ENCODE measurements around the gene ATAD3C.

Gene ATAD3C

DNA sequence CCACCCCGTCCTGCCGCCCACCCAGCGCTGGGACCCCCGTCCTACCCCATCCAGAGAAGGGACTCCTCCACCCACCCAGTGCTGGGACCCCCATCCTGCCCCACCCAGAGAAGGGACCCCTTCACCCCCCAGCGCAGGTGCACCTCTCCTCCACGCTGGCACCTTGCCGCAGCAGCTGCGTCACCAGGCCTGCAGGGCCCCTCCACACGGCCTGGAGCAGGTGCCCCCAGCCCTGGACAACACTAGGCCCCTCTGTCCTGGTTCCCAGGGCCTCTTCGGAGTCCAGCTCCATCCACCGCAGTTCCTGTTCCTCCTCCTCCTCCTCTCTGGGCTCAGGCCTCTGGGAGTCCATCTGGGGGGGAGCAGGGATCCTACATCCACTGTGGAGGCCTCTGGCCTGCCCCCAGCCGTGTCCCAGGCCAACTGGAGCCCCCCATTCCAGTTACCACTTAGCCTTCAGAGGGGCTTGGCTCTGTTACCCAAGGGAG is 28.8 kb upstream of the ATAD3C start:
- no peaks in the 10 kb centered on the region for H3K36me3 ChIP-seq (ENCODE audit: control insufficient read depth, insufficient read depth, low read length)
- no peak overlapping the region for H3K4me3 ChIP-seq (ENCODE audit: low read depth, low read length)
- peaks cover 16% of the 10 kb centered on the region; the same call in 1 of the 2 replicates for H3K4me1 ChIP-seq (ENCODE audit: control insufficient read depth, insufficient read depth, low read length)
- H3K27me3 ChIP-seq (ENCODE audit: control insufficient read depth, insufficient read depth, low read length): no peaks in the 10 kb centered on the region; the same call in 1 of the 2 replicates
- H3K9ac ChIP-seq (ENCODE audit: low read depth, low read length): no peak overlapping the region
- no peaks in the 10 kb centered on the region for H3K9me3 ChIP-seq (ENCODE audit: control insufficient read depth, insufficient read depth, low read length)
- H3K27ac ChIP-seq (ENCODE audit: low read depth, low read length): peak overlapping the region; percentile 9

DNA sequence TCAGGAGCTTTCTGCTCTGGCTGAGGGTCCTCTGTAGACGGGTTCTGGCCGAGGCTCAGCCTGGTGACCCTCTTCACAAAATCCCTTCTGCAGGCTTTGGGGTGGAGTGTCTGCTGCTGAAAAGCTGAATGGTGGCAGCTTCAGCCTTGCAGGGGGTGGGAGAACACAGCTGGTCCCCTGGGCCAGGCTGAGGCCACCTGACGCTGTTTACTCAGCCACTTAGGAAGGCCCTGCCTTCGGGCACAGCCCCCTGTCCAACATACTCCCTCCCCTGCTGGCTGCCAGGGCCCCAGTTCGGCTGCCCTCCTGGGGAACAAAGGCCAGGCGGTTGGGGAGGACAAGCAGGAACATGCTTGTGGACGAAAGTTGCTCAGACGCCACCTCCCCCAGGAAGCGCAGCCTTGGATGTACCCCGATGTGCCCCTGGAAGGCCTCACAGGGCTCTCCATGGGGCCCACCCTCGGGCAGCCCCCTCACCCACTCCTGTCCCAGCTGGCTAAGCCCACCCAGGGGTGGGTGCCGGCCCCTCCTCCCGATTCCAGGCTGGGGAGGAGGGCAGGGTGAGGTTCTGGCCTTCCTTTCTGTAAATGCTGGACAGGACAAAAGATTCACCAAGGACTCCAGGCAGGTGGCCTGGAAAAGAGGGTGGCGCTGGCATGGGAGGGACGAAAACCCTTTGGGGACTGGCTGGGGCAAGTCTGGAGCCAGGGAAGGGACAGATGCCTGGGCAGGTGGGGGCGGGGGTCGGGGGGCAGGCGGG is 28.2 kb upstream of the ATAD3C start, which contains the start of gene ANKRD65:
Gene ANKRD65, minus strand, starts transcription at position 130 of the 760 bp plus-strand sequence. CDS start 271 bp downstream, outside the sequence.
- H3K27me3 ChIP-seq (ENCODE audit: control insufficient read depth, insufficient read depth, low read length): no peaks in the 10 kb centered on the region; the same call in 1 of the 2 replicates
- no peak within 1 kb of the TSS for H3K4me3 ChIP-seq (ENCODE audit: low read depth, low read length)
- no peaks in the 10 kb centered on the region for H3K36me3 ChIP-seq (ENCODE audit: control insufficient read depth, insufficient read depth, low read length)
- no peaks in the 10 kb centered on the region for H3K9me3 ChIP-seq (ENCODE audit: control insufficient read depth, insufficient read depth, low read length)
- peaks cover 19% of the 10 kb centered on the region; the same call in 1 of the 2 replicates for H3K4me1 ChIP-seq (ENCODE audit: control insufficient read depth, insufficient read depth, low read length)
- H3K27ac ChIP-seq (ENCODE audit: low read depth, low read length): peak within 1 kb of the TSS; percentile 9
- H3K9ac ChIP-seq (ENCODE audit: low read depth, low read length): no peak within 1 kb of the TSS

DNA sequence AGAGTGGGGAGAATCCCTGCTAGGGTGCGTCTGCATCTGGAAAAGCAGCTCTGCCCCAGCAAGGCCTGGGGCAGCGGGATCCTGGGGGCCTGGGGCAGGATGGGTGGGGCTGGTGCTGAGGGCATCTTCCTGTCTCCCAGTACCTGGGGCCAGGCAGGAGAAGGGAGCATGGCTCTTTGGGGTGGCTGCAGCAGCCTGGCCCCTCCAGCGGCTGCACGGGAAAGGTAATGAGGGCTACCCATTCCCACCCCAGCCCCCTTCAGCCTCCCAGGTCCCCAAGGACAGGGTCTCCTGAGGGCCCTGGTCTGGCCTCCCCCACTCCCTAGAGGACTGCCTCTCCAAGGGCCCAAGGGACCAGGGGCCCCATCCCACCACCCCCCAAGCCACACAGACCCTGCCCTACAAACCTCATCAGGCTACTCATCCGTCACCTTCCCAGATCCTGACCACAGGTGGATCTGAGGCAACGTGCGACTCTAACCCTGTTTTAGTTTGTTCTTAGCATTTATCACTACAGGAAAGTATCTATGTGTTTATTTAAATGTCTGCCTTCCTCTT is 27.5 kb upstream of the ATAD3C start:
- Histone ChIP-seq H3K9ac (ENCODE audit: low read depth, low read length) (no peak overlapping the region), H3K36me3 (ENCODE audit: control insufficient read depth, insufficient read depth, low read length) (no peaks in the 10 kb centered on the region), H3K27ac (ENCODE audit: low read depth, low read length) (peak overlapping the region; percentile 17), H3K9me3 (ENCODE audit: control insufficient read depth, insufficient read depth, low read length) (no peaks in the 10 kb centered on the region), H3K4me1 (ENCODE audit: control insufficient read depth, insufficient read depth, low read length) (peaks cover 20% of the 10 kb centered on the region; the same call in 1 of the 2 replicates), H3K27me3 (ENCODE audit: control insufficient read depth, insufficient read depth, low read length) (no peaks in the 10 kb centered on the region; the same call in 1 of the 2 replicates), H3K4me3 (ENCODE audit: low read depth, low read length) (no peak overlapping the region)

DNA sequence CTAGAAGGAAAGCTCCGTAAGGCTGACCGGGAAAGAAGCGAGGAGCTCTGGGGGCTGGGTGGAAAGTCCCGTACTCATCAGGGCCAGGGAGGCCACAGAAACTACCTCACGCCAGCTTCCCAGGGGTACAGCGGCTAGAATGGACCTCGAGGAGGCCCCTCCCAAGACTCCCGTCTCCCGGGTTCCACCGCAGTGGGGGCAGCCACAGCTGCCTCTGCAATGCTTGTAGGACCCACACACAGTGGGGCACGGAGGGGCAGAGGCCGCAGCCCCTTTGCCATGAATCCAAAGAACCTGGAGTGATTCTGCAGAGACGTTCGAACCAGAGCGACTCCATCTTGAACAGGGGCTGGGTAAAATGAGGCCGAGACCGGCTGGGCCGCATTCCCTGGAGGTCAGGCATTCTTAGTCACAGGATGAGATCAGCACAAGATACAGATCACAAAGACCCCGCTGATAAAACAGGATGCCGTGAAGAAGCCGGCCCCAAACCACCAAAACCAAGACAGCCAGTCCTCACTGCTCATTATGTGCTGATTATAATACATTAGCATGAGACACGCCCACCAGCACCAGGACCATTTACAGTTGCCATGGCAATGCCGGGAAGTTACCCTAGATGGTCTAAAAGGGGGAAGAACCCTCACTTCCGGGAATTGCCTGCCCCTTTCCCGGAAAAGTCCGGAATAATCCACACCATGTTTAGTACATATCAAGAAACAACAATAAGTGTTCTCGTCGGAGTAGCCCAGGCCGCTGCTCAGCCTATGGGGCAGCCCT is 26.8 kb upstream of the ATAD3C start:
- H3K4me3 ChIP-seq (ENCODE audit: low read depth, low read length): no peak overlapping the region
- no peak overlapping the region for H3K9ac ChIP-seq (ENCODE audit: low read depth, low read length)
- no peaks in the 10 kb centered on the region for H3K36me3 ChIP-seq (ENCODE audit: control insufficient read depth, insufficient read depth, low read length)
- H3K9me3 ChIP-seq (ENCODE audit: control insufficient read depth, insufficient read depth, low read length): no peaks in the 10 kb centered on the region
- no peaks in the 10 kb centered on the region; the same call in 1 of the 2 replicates for H3K27me3 ChIP-seq (ENCODE audit: control insufficient read depth, insufficient read depth, low read length)
- peak overlapping the region; percentile 27 for H3K27ac ChIP-seq (ENCODE audit: low read depth, low read length)
- peaks cover 20% of the 10 kb centered on the region; the same call in 1 of the 2 replicates for H3K4me1 ChIP-seq (ENCODE audit: control insufficient read depth, insufficient read depth, low read length)

DNA sequence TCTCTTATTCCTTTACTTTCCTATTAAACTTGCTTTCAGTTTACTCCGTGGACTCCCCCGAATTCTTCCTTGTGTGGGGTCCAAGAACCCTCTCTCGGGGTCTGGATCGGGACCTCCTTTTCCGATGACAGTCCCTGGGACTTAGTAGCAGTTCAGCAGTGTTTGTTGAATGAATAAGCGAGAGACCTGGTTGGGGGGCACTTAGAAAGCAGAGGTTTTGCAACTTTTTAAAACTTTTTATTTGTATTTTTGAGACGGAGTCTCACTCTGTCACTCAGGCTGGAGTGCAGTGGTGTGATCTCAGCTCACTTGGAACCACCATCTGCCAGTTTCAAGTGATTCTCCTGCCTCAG is 26.3 kb upstream of the ATAD3C start:
- Histone ChIP-seq H3K9ac (ENCODE audit: low read depth, low read length) (no peak overlapping the region), H3K27me3 (ENCODE audit: control insufficient read depth, insufficient read depth, low read length) (no peaks in the 10 kb centered on the region; the same call in 1 of the 2 replicates), H3K9me3 (ENCODE audit: control insufficient read depth, insufficient read depth, low read length) (no peaks in the 10 kb centered on the region), H3K4me1 (ENCODE audit: control insufficient read depth, insufficient read depth, low read length) (peaks cover 20% of the 10 kb centered on the region; the same call in 1 of the 2 replicates), H3K4me3 (ENCODE audit: low read depth, low read length) (no peak overlapping the region), H3K27ac (ENCODE audit: low read depth, low read length) (peak overlapping the region; percentile 27), H3K36me3 (ENCODE audit: control insufficient read depth, insufficient read depth, low read length) (no peaks in the 10 kb centered on the region)

DNA sequence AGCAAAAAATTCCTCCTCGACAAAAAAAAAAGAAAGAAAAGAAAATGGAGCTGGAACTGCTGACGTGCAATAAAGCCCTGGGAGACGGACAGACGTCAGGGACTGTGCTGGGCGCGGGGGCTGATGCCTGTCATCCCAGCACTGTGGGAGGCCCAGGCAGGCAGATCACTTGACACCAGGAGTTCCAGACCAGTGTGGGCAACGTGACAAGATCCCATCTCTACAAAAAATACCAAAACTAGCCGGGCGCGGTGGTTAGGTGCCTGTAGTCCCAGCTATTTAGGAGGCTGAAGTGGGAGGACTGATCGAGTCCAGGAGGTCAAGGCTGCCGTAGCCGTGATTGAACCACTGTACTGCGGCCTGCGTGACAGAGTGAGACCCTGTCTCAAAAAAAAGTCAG is 24.8 kb upstream of the ATAD3C start:
- no peaks in the 10 kb centered on the region; the same call in 1 of the 2 replicates for H3K27me3 ChIP-seq (ENCODE audit: control insufficient read depth, insufficient read depth, low read length)
- H3K36me3 ChIP-seq (ENCODE audit: control insufficient read depth, insufficient read depth, low read length): no peaks in the 10 kb centered on the region
- H3K4me1 ChIP-seq (ENCODE audit: control insufficient read depth, insufficient read depth, low read length): peaks cover 20% of the 10 kb centered on the region; the same call in 1 of the 2 replicates
- no peaks in the 10 kb centered on the region for H3K9me3 ChIP-seq (ENCODE audit: control insufficient read depth, insufficient read depth, low read length)
- H3K4me3 ChIP-seq (ENCODE audit: low read depth, low read length): no peak overlapping the region
- H3K27ac ChIP-seq (ENCODE audit: low read depth, low read length): no peak overlapping the region
- no peak overlapping the region for H3K9ac ChIP-seq (ENCODE audit: low read depth, low read length)

DNA sequence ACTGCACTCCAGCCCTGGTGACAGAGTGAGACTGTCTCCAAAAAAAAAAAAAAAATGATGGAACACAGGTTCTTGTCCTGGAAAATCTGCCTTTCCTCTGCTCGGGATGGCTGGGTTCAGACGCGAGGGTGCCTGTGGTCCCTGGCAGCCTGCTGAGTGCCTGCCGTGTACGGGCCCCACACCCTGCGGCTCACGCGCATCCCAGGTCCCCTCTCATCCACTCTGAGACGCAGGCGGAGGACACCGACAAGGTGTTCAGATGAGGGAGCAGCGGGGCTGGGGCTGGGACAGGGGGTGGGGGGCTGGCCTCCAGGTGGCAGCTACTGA is 24.1 kb upstream of the ATAD3C start:
- peaks cover 24% of the 10 kb centered on the region for H3K4me1 ChIP-seq (ENCODE audit: control insufficient read depth, insufficient read depth, low read length)
- no peak overlapping the region for H3K27ac ChIP-seq (ENCODE audit: low read depth, low read length)

DNA sequence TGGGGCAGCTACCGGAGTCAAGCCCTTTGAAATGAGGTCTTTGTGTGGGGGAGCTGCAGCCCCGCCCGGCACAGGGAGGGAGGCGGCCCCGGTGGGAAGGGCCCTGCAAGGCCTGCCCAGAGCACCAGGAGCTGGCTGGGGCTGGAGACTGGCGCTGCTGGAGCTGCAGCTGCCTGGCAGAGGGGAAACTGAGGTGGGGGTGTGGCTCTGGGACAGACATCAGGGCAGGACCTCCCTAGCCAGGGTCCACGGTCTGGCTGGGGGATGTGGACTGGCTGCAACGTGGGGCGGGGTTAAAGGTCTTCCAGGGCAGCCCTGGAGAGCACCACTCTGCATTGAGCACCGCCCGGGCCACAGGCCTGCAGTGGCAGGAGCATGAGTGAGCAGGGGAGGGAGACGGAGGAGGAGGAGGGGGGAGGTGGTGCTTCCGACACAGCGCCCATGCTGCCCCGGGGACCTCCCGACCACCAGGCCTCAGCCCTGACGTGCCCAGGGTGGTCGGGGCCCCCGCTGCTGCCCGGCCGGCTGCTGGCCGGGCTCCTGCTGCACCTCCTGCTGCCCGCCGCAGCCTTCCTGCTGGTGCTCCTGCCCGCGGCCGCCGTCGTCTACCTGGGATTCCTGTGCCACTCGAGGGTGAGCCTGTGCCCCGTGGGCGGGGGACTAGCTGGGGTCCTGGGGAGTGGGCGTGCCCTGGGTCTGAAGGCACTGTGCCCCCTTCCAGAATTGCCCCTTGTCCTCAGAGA is 23.6 kb upstream of the ATAD3C start:
- peak overlapping the region; percentile 27 for H3K27ac ChIP-seq (ENCODE audit: low read depth, low read length)
- peaks cover 26% of the 10 kb centered on the region for H3K4me1 ChIP-seq (ENCODE audit: control insufficient read depth, insufficient read depth, low read length)
- no peak overlapping the region; the same call in 1 of the 2 replicates for H3K4me3 ChIP-seq (ENCODE audit: low read depth, low read length)
- no peaks in the 10 kb centered on the region for H3K36me3 ChIP-seq (ENCODE audit: control insufficient read depth, insufficient read depth, low read length)
- no peak overlapping the region for H3K9ac ChIP-seq (ENCODE audit: low read depth, low read length)
- H3K27me3 ChIP-seq (ENCODE audit: control insufficient read depth, insufficient read depth, low read length): no peaks in the 10 kb centered on the region
- no peaks in the 10 kb centered on the region for H3K9me3 ChIP-seq (ENCODE audit: control insufficient read depth, insufficient read depth, low read length)

More for the DNA sequence above, 24.1 kb upstream of the ATAD3C start:
- Histone ChIP-seq H3K9me3 (ENCODE audit: control insufficient read depth, insufficient read depth, low read length) (no peaks in the 10 kb centered on the region), H3K27me3 (ENCODE audit: control insufficient read depth, insufficient read depth, low read length) (no peaks in the 10 kb centered on the region), H3K4me3 (ENCODE audit: low read depth, low read length) (no peak overlapping the region), H3K36me3 (ENCODE audit: control insufficient read depth, insufficient read depth, low read length) (no peaks in the 10 kb centered on the region), H3K9ac (ENCODE audit: low read depth, low read length) (no peak overlapping the region)

DNA sequence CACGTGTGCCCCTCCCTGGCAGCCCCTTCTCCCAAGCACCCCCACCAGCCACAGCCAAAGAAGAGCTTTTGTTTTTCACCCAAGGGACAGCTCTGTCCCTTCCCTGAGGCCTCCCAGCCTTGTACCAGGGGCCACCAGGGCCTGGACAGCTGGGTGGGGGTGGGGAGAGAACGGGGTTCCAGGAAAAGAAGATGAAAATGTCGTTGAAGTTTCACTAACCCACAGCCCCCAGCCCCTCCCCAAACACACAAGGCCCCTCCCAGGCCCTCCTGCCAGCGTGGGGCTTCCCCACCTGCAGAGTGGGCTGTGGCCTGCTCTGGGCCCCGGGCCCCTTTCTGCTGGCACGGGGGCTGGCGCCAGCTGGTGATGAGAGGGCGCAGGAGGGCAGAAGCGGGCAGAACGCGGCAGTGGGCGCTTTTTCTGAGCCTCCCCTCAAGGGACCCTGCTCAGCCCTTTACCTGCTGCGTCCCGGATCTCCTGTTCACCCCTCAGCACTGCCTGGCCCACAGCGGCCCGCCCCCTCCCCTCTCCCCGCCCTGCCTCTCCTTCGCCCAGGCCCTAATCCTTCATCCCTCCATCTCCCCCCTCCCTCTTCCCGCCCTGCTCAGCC is 22.9 kb upstream of the ATAD3C start:
- H3K4me1 ChIP-seq (ENCODE audit: control insufficient read depth, insufficient read depth, low read length): peaks cover 22% of the 10 kb centered on the region
- no peaks in the 10 kb centered on the region for H3K27me3 ChIP-seq (ENCODE audit: control insufficient read depth, insufficient read depth, low read length)
- no peak overlapping the region; the same call in 1 of the 2 replicates for H3K4me3 ChIP-seq (ENCODE audit: low read depth, low read length)
- H3K27ac ChIP-seq (ENCODE audit: low read depth, low read length): peak overlapping the region; percentile 27
- H3K9me3 ChIP-seq (ENCODE audit: control insufficient read depth, insufficient read depth, low read length): no peaks in the 10 kb centered on the region
- no peaks in the 10 kb centered on the region for H3K36me3 ChIP-seq (ENCODE audit: control insufficient read depth, insufficient read depth, low read length)
- no peak overlapping the region for H3K9ac ChIP-seq (ENCODE audit: low read depth, low read length)
